ENCODE results near the gene AURKAIP1.
"Not testable (repeated sequence)": the region's sequence is repeated elsewhere in the genome, so short reads cannot be mapped to it uniquely, and the experiment has no call there.

AURKAIP1 gene

DNA sequence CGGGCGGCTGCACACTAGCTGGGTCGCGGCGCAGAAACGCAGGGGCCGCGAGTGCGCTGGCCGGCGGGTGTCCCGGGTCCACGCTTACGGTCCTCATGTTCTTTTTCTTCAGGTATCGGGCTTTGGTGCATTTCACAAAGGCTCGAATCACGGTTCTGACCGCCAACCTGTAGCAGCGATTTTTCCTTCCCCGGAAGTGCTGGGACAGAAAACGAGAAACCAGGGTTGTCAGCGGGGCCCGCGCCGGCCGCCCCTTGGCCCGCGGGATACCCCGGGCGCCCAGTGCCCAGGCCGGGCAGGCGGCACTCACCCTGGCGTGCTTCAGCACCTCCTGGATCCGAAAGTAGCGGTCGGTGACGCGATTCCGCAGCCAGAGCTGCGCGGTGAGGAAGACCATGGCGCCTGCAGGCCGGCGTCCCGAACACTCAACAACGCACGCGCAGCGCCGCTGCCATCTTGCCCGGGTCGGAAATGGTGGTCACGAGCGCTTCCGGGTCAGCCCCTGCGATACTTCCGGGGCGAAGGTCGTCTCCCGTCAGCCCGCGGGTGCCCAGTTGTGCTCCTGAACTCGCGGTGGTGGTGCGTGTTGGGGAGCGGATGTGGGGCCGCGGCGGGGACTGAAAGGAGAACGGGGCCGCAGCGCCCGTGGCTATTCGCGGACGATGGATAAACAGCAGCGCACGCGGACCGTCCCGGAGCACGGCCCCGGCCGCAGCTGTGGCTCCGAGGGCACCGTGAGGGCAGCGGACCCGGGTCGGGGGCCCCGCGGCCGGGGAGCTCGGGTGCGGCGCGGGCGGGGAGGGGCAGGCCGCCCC, 32.0 kb upstream of the AURKAIP1 start, which contains the start of gene MRPL20:
Gene MRPL20, minus strand, starts transcription at position 473 of the 815 bp plus-strand sequence. Its CDS starts 76 bp downstream, at position 397.
- DNase-seq (ENCODE audit: low read depth, low spot score) = peak; percentile 95

DNA sequence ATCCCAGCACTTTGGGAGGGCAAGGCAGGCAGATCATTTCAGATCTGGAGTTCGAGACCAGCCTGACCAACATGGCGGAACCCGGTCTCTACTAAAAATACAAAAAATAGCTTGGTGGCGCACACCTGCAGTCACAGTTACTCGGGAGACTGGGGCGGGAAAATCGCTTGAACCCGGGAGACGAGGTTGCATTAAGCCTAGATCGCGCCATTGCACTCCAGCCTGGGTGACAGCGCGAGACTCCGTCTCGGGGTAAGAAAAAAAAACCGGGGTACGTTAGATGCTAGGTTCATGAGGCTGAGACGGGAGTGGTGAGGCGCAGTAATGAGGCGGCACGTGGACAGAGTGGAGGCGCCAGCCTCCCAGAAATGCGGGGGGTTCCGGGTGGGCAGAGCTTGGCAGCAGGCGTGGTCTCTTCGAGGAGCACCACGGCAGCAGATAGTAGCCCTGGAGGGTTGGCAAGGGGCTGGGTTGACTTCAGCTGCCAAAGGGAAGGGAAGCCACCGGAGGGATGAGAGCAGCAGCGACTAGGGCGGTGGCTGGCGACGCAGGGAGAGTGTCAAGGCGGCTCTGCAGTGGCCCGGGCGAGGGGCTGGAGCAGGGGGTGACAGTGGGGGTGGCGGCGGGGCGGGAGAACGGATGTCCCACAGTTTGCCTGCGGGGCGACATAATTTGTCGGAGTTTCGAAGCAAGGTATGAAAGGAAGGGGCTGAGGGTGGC, 31.3 kb upstream of the AURKAIP1 start:
- no peak for DNase-seq (ENCODE audit: low read depth, low spot score)

DNA sequence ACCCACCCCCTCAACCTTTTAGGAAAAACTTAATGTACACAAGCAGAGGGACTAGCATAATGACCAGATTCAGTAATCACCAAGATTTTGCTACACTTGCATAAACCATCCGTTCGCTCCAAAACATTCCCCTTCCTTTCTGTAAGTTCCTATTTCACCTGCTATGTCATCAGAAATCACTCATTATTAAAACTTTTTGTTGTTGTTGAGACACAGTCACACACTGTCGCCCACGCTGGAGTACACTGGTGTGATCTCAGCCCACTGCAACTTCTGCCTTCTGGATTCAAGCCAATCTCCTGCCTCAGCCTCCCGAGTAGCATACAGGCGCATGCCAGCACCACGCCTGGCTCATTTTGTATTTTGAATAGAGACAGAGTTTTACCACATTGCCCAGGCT, 28.6 kb upstream of the AURKAIP1 start:
- no peak for DNase-seq (ENCODE audit: low read depth, low spot score)

DNA sequence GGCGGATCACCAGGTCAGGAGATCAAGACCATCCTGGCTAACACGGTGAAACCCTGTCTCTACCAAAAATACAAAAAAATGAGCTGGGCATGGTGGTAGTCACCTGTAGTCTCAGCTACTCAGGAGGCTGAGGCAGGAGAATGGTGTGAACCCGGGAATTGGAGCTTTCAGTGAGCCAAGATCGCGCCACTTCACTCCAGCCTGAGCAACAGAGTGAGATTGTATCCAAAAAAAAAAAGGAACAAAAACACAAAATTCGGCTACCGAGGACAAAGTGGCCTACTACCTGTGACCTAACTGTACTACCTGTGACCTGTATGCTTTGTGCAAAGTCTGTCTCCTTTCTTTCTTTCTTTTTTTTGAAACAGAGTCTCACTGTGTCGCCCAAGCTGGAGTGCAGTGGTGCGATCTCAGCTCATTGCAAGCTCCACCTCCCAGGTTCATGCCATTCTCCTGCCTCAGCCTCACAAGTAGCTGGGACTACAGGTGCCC, 27.9 kb upstream of the AURKAIP1 start:
- not testable (repeated sequence) for DNase-seq (ENCODE audit: low read depth, low spot score)

DNA sequence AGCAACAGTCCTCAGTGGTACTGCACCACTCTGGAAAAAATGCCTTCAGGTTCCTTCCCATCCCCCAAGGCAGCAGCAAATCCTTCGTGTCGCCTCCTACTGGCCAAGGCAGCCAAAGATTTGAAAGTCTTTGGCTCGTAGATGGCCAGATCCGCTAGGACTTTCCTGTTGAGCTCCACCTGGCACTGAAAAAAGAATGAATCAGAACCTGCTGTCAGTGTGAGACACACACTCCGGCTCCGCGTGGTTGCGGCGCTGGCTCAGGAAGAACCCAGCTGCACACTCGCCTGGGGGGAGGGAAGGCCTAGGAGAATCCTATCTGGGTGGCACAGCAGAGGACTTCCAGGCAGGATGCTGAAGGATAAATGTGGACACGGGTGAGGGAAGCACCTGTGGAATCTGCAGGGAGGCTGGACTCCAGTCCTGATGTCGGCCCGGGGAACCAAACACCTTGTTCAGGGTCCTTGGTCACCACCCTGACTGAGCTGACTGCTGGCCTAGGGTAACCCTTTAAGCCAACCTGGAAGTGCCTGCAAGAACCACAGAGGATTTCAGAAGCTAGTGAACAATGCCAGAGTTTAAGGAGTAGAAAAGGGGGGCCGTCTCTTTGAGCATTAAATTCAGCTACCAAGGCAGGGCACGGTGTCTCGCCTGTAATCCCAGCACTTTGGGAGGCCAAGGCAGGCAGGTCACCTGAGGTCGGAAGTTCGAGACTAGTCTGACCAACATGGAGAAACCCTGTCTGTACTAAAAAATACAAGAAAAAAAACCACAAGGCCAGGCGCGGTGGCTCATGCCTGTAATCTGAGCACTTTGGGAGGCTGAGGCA, 27.3 kb upstream of the AURKAIP1 start:
- peak; percentile 73 for DNase-seq (ENCODE audit: low read depth, low spot score)

DNA sequence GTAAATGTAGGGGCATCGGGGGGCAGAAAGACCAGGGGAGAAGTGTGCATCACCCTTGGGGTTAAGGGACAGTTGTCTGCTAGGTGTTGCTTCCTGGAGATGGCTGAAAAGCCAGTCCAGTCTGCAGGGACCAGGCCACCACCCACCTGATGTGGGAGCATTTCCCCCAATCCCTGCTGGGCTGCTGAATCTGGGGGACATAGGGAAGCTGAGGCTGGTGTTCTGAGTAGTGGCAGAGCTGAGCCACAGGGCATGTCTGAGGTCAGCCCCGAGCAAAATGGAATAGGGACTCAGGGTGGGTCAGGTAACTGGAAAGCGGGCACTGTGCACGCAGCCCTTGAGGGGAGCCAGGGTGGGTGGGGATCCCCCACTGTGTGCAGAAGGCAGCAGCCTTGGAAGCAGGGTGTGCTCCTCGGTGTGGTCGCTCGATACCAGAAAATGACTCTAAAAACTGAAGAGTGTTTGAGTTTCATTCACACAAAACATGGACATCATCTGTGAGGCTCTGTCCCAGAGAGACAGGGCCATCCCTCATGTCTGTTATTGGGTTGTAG, 26.5 kb upstream of the AURKAIP1 start:
- DNase-seq (ENCODE audit: low read depth, low spot score) = no peak

DNA sequence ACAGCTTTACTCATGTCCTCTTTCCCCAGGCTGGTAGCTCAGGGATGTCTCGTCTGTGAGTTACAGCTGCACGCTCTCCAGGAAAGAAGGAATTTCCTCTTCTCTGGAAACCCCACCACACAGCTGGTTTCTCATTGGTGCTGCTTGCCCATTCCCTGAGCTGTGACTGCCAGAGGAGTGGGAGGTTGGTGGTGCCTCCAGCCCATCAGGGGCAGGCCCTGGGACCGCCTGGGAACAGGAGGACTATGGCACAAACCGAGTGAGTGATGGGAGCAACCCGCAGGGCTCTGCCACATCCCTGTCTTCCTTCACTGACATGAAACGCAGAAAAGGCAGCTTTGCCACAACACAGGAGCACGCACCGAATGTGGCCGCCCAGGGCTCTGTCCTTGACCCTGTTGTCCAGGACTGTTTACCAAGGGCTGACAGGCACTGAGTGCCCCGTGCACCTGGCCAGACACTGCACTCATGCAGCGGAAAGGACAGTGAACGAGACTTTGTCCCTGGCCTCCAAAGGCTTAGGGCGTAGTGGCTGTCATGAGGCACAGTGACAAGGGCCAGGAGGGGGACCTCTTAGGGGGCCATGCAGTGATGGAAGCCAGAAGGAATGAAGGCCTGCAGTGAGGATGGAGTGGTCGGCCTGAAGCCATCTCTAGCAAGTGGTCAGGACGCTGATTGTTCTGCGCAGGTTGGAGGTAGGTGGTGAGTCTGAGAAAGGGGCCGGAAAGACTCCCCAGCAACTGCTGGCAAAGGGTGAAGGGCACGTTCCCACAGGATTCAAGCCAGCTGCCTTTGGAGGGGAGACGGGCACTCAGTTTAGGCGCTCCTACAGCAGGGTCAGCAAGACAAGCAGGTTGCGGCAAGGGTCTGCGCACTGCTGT, 25.8 kb upstream of the AURKAIP1 start:
- no peak for DNase-seq (ENCODE audit: low read depth, low spot score)

DNA sequence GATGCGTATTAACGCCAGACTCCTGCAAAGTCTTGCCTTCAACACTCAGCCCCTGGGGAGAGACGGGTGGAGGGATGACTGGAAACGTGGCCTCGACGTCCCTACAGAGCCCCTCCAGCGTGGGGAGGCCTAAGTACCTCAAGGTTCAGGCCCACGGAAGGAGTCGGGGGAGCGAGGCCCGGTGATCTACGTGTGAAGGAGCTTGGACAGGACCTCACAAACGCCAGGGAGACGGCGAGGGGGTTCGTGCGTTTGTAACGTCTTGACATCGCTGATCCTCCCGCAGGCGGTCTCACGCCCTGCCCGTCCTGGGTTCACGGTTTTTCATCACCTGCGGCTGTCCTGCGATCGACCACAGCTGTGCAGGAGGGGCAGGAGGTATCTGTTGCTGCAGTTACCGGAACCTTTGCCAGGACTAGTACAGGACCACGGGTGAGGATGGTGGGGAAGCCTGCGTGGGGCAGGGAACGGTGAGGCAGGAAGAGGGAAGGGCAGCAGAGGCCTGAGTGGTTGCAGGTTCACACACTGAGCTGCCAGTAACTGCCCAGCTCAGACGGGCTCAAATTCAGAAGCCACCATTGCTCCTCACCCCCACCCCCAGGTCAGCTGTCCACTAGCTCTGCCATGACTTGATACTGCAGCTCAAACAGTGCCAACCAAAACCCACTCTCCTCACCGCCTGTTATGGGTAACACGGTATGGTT, 25.0 kb upstream of the AURKAIP1 start:
- peak; percentile 47 for DNase-seq (ENCODE audit: low read depth, low spot score)

DNA sequence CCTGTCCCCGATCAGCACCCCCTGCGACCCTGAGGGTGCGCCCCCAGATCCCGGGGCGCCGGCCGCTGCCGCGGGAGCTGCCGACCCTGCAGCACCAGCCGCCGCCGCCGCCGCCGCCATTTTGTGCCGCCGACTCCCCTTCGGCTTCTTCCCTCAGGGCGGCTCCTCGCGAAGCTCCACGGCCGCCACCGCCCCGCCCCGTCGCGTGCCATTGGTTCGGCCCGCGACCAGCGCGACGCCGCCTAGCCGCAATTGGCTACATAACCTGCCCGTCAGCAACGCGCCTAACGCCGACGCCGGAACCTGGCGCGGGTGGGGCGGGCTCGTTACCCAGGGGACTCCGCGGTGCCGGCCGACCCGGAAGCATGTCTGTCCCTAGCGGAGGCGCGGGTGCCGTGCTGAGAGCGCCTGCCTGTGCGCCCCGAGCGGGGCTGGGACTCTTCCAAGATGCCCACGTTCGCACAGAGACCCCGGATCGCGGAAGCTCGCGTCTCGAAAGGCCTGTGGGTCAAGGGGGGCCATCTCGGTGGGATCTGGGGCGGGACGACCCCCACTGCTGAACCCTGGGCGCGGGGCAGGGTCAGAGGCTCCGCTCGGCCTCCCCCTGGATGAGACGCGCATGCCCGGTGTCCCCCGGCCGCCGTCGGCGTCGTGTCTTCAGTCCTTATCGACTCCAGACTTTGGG, 24.3 kb upstream of the AURKAIP1 start, which contains the start of gene CCNL2:
Gene CCNL2, minus strand, starts transcription at position 149 of the 685 bp plus-strand sequence. Its CDS starts 29 bp downstream, at position 120.
- peak; percentile 100 for DNase-seq (ENCODE audit: low read depth, low spot score)

DNA sequence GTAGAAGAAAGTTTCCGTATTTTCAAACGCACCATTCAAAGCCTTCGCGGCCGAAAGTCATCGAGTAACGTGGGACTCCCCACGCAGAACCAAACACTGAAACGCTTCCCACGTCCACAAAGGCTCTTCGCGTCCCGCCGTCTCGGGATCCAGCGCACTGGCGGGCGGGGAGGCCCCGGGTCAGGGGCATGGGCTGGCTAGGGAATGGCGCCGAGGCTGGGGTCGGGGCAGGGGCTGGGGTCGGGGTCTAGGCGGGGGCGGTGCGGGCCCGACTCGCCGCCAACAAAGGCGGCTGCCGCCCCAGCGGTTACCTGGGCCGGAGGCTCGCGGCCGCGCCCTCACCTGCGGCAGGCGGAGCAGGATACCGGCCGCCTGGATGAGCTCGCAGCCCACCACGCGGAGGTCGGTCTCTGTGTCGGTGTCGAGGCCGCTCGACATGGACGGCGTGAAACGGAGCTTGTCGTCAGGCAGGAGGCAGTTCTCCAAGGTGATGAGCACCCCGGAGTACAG, 23.7 kb upstream of the AURKAIP1 start:
- no peak for DNase-seq (ENCODE audit: low read depth, low spot score)

DNA sequence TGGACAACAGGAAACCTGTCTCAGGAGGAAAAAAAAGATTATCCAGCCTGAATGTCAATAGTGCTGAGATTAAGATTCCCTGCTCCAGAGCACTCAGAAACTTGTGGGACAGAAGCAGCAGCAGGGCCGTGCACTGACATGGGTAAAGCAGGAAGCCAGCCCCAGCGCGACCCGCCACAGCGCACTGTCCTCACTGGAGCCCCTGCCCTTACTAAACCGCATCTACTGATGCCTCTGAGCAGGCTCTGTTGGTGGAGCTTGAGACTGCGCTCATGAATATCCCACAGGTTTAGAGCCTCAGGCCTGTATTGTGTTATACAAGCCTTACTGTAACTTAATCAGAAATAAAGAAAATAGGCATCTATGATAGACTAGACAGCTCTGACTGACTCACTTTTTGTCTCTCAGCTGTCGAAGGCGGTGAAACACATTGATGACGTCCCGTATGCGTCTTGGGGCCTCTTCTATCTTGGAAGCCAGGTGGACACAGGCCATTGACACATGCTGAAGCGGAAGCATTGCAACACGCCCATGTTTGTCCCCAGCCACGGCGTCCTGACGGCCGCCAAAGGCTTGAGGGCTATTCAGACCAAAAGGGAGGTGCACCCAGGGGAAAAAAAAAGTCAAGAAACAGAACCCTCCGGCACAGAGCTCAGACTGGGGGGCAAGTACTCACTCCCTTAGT, 23.0 kb upstream of the AURKAIP1 start:
- DNase-seq (ENCODE audit: low read depth, low spot score) = no peak

DNA sequence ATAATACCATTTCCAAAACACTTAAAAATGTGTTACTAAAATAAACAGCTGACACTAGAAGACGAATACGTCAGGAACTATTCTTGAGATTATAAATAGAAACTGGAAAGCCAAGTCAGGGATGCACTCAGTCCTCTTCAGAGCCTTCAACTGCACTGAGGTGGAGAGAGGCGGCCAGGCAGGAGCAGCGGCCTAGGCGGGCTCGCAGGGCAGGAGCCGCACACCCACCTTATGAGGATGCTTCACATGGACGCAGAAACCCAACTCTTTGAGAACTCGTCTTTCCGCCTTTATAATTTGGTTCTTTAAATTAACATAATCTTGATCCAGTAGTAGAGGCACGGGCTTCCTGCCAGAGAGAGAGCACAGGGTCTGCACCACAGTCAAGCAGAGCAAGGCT, 20.2 kb upstream of the AURKAIP1 start:
- no peak for DNase-seq (ENCODE audit: low read depth, low spot score)

DNA sequence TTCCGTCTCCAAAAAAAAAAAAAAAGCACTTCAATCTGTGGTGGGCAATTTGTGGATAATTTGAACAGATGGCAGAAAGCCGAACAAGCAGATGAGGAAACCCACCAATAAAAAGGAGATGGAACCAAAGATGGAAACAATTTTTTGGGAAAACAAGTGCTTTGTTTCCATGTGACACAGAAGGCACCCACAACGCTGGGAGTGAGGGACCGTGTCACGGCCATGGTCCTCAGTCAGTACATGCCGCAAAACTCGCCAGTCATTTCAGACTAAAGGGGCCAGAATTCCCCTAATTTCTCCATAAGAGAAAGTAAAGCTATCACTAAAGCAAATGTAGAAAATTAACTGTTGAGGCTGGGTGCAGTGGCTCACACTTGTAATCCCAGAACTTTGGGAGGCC, 19.1 kb upstream of the AURKAIP1 start:
- no peak for DNase-seq (ENCODE audit: low read depth, low spot score)

DNA sequence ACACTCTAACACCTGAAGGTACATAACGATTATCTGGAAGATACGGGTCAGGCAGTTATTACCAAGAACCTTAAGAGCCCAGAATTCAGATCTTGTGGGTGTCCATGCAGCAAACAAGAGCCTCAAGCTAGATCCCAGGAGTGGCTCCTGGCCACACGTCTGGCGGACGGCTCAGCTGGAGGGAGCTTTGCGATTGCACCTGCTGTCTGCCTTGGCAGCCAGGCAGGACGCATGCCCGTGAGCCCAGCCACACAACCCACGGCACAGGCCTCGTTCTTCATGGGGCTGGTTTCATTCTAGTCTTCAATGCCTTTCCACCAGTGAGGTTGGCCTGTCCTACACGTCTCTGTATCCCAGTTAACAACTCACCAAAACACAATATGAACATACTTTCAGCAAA, 18.4 kb upstream of the AURKAIP1 start:
- DNase-seq (ENCODE audit: low read depth, low spot score) = no peak

DNA sequence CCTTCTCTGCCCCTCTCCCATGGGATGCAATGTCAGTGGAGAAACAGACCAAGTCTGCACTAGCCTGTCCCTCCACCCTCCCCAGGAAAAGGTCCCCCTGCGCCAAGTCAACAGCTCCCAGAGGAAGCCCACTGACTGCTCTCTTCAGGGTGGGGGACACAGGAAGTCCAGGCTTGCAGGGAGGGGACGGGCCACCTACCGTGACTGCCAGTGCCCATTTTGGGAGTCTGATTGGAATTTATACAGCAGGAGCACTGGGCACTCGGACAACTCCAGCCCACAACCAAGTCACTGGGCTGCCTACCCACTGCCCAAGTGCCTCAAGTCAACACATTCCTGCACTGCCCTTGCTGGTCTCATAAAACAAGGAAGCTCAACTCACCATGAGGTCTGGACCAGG, 18.0 kb upstream of the AURKAIP1 start:
- DNase-seq (ENCODE audit: low read depth, low spot score) = no peak

DNA sequence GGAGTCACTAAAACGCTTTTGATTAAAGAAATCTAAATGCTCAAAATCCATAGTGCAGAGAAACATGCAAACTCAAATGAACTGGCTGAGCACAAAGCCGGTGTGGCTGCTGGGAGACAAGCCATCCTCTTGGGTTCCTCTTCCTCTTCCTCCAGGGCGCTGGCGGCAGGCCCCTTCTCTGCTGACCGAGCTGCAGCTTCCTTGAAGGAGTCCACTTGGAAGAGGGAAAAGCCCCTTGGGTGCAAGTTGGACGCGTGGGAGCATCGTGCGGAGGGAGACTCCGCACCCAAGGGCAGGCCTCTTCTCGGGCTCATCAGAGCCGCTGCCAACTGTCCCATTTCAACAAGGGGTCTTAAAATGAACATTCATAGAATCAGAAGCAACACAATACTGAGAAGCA, 16.2 kb upstream of the AURKAIP1 start:
- no peak for DNase-seq (ENCODE audit: low read depth, low spot score)

DNA sequence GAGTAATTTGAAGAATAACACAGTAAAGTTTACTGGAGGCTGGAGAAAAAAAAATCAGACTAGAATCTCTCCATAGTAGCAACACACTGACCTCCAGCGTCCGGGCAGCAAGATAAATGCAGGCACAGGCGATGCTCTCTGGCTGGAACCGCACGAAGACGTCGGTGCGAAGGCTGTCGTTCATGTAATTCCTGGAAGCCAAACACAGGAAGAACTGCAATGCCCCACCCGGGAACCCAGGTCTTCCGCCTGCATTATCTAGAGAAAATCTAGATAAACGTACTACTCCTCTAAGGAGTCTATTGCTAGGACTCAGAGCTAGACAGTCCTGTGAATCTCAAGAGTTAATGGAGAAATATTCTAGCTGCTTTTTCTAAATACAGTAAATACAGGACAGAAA, 15.7 kb upstream of the AURKAIP1 start:
- DNase-seq (ENCODE audit: low read depth, low spot score) = no peak

DNA sequence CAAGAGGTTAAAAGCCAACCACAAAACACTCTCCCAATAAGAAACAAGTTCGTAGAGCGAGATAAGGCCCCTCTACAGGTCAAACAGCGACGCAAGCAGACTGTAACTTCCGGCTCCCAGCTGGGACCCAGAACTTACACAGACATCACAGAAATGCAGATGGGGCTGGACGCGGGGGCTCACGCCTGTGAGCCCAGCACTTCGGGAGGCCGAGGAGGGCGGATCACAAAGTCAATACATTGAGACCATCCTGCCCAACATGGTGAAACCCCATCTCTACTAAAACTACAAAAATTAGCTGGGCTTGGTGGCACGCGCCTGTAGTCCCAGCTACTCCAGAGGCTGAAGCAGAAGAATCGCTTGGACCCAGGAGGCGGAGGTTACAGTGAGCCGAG, 13.1 kb upstream of the AURKAIP1 start:
- DNase-seq (ENCODE audit: low read depth, low spot score) = no peak

Data from astrocyte of the hippocampus (primary cell).